Measurements from ENCODE around the gene ITGAE.

DNA sequence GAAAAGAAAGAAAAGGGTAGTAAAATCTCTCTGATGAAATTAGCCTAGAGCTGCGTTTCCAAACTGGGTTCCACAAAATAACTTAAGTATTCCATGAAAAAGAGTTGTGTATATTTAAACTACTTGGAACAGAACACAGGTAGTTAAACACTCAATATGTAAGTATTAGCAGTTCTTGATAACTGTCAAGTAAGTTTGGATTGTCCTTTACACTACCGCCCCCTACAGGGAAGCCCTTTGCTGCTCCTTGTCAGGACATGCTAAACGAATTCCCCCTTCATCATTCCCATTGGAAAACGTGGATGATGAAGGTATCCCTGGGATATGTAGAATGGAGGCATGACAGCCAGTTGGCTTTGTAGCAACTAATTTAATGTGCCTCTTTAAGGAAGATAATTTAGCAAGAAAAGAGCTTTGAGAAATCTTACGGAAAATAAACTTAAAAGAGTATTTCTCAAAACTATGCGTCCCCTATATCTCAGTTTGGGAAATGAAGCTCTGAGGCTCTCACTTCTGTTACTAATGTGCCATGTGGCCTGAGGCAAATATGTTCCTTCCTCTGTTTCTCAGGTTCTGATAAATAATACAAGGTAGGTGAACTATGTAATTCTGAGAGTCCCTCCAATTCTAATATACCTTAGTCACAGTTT, 26.3 kb upstream of the ITGAE start:
- TF ChIP-seq, protein P1, sequence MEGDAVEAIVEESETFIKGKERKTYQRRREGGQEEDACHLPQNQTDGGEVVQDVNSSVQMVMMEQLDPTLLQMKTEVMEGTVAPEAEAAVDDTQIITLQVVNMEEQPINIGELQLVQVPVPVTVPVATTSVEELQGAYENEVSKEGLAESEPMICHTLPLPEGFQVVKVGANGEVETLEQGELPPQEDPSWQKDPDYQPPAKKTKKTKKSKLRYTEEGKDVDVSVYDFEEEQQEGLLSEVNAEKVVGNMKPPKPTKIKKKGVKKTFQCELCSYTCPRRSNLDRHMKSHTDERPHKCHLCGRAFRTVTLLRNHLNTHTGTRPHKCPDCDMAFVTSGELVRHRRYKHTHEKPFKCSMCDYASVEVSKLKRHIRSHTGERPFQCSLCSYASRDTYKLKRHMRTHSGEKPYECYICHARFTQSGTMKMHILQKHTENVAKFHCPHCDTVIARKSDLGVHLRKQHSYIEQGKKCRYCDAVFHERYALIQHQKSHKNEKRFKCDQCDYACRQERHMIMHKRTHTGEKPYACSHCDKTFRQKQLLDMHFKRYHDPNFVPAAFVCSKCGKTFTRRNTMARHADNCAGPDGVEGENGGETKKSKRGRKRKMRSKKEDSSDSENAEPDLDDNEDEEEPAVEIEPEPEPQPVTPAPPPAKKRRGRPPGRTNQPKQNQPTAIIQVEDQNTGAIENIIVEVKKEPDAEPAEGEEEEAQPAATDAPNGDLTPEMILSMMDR (IDR thresholded peaks at IDR 0.05), result peak; percentile 46 to 70 (median 58)
- TF ChIP-seq POLR2A (IDR thresholded peaks at IDR 0.05), result no peak
